ENCODE results near the gene CGNL1.

GRCh38 chr15:57505949-57506391 lies 129.7 kb downstream of the CGNL1 start:
- no peak for TF ChIP-seq CTCF (IDR thresholded peaks at IDR 0.05)
- TF ChIP-seq POLR2AphosphoS5 (IDR thresholded peaks at IDR 0.05): peak; percentile 56 to 81
- no peak for TF ChIP-seq POLR2A (IDR thresholded peaks at IDR 0.05)
- peak in 2 of 4 donors; percentile 10 to 69 for TF ChIP-seq EP300 (IDR thresholded peaks at IDR 0.05)

Data from upper lobe of left lung (tissue), 4 donors.